ENCODE data around the gene LDLRAD4.

Gene LDLRAD4

DNA sequence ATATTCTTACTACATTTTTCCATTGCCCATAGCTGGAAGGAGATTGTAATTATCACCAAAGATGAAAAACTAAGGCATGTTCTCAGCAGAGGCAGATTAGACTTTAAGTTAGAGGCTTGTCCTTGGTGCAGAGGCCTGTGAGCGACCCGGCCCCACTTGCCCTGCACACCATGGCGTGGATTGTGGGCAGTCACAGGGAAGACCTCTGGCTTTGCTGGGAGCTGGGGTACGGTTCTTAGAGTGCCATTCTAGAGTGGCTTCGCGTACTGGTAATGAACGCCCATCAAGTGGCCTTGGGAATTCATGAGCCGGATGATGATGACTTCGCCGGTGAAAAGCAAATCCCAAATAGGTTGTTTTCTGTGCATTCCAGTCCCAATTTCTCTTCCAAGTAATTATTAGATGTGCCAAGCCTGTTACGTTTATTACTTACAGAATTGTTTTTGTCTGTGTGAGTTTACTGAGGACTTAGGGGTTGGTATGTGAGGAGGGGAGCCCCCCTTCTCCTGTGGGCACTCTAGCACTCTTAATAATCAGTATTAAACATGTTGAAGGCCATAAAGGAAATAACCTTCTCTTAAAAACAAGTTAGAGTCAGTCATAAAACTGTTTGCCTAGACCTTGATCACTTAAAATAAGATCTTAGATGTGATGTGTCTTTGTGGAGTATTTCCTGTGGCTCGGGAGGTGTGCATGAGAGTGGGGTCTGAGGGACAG, 90.6 kb downstream of the LDLRAD4 start:
- no peak for DNase-seq (ENCODE audit: low read depth)

DNA sequence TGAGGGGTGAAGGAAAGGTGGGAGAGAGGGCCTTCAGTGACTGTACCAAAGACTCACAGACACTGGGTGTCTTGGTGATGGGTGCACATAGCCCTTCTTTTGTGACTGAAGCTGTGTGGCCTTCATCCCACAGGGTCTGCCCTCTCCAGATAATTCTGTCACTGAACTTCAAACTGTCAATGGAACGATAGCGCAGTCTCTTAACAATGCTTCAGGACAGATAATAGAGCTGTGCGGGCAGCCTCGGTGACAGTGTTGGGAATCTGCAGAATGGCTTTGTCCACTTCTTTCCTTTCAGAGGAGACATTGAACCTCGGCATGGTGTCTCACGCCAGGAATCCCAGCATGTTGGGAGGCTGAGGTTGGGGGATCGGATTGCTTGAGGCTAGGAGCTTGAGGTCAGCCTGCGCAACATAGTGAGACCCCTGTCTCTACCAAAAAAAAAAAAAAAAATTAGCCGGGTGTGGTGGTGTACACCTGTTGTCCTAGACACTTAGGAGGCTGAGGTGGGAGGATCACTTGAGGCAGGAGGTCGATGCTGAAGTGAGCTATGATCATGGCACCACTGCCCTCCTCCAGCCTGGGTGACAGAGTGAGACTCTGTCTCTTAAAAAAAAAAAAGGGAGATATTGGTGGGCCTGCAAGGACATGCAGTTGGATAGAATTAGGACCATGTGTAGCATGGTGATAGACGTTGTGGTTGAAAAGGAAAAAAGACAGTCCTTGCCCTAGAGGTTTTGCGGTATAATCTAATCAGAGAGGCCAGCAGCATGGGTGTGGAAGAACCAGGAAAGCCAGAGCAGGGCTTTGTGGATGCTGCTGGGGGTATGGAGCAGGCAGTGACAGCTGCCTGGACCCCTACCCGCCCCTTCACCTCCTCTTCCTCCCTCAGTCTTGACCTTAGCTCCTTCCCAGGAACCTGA, 91.4 kb downstream of the LDLRAD4 start:
- no peak for DNase-seq (ENCODE audit: low read depth)

DNA sequence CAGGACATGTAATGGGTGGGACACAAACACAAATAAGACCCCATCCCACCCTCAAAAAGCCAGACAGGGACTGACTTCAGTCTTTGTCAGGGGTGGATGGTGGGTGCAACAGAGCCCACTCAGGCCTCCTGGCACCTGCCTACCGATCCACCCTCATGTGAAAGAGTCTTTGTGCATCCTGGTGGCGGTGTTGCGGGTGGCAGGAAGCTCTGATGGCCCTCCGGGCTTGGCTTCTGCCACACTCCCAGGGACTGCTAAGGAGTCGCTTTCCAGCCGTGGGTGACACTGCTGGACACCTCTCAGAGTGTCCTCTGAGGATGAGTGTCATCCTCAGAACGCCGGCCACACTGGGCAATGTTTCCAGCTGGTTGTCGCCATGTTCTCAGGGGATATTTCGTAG, 92.6 kb downstream of the LDLRAD4 start:
- no peak for DNase-seq (ENCODE audit: low read depth)

DNA sequence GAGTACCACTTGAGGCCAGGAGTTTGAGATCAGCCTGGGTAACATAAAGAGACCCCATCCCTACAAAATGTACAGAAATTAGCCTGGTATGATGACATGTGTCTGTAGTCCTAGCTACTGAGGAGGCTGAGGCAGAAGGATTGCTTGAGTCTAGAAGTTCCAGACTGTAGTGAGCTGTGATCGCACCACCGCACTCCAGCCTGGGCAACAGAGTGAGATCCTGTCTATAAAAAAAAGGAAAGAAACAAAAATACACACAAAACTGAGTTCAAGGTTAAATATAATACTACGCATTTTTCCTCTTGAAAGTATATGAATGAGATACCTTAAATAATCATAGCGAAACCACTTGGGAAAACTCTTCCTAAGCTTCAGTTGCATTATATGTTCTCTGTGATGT, 94.0 kb downstream of the LDLRAD4 start:
- no peak for DNase-seq (ENCODE audit: low read depth)

DNA sequence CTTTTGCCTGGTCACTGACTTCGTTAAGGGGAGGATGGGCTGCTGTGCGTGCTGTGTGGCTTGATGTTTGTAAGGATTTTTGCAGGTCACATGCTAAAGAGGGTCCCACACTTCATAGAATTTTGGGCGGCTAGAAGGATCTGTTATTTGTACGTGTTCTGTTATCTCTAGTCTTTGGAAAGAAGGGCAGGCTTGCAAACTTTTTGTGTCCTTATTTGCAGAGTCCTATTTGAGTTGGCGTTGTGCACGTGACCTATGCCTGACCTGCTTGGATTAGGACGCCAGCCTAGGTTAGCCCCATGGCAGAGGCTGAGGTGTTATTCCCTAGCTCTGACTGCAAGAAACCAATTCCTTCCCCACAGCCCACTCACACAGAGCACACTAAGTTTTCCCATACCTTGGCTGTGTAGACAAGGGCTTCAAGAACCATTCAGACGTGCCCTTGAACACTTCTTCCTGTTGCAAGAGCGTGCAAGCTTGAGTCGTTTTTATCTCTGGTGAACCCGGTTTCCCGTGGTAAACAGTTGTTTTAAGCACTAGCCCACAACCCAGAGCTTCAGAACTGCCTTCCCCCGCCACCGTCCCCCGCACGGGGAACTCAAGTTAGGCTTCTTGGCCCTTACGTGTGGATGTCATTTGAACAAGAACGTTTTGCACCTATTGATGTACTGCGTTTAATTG, 94.6 kb downstream of the LDLRAD4 start:
- DNase-seq (ENCODE audit: low read depth), result no peak

DNA sequence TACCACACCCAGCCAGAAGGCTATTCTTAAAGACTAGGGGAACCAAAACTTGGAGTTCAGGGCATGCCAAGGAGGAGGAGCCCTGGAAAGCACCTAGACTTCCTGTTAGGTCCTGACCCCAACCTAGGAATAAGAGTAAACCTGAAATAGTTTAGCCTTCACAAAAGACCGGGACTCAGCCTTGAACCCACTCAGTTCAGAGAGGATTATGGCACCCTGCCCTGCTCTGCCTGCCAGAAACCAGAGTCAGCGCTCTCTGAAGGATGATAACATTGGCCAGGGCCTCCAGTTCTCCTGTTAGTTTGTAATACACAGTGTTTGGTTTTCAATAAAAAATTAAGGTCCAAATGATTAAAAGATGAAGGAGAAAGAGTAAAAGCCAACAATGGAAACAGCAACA, 96.4 kb downstream of the LDLRAD4 start:
- DNase-seq (ENCODE audit: low read depth), result no peak

DNA sequence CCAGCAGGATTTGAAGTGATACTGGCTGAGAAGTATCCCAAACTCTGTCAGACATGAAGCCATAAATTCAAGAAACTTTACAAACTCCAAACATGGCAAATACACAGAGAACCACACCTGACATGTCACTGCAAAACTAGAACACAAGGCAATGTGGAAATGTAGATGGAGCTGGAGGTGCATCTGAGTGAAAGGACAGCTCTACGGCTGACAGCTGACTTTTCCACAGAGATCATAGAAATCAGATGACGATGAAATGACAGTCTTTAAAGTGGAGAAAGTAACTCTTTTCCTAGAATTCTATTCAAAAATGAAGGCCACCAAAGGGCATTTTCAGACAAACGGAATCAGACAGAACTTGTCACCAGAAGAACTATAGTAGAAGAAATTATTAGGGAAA, 97.5 kb downstream of the LDLRAD4 start:
- no peak for DNase-seq (ENCODE audit: low read depth)

DNA sequence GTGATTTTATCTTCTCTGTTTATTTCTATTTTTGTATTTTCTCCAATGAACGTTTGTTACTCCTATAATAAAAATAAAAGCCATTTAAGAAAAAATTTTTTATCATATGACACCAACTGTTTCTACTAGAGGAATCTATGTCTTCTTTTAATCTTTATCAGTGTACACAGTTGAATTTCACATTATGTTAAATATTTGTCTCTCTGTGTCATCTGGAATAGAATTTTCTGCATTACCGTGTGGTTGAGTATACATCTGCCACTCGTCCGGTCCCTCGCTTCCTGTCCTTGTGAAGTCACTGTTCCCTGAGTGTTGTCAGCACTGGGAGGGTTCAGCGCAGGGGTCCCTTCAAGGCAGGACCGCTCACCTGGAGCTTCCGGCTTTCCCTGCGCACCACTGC, 99.2 kb downstream of the LDLRAD4 start:
- no peak for DNase-seq (ENCODE audit: low read depth)

DNA sequence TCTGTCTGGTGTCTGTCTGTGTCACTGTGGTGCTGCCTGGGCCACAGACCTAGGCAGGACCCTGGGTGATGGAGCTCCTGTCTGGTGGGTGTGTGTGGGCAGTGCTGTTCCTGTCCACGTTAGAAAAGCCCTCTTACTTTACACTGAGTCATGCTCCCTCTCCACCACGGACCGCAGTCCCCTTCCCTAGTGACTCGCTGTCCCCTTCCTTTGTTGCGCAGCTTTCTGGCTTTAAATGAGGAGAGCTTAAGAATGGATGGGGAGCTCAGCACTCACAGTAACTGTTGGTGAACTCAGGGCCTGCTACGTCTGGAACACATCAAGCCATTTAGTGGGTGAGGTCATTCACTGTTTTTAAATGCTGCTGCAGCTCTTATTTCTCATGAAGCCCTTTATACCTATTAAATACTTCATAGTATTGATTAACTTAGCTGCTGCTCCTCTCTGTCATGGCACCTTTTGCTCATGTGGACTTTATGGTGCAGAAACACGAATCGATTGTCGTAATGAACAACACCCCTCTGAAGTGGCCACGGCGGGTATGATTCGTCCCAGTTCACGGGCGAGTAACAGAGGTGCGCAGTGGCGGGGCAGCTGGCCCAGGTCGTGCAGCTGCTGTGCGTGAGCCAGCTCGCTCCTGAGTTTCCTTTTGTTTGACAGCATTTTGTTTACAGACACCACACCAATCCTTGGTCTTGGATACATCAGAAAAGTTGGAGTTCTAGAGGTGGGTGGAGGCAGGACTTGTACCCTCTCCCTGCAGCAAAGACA, 100.4 kb downstream of the LDLRAD4 start:
- DNase-seq (ENCODE audit: low read depth), result no peak

DNA sequence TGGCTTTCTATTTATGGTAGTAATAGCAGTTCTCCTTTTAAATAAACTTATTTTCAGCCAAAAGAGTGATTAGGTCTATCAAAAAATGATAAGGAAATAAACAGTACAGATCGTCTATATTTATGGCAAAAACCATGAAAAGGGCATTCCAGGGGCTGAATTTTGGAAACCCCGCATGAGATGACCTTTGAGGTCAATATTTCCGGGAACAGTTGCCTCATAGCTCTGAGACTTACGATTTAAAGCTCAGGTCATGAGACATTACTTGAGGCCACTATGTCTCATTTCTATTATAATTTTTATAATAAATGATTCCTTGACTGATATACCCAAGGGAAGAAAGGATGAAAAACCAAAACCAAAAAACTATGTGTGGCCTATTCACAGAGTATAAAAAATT, 101.1 kb downstream of the LDLRAD4 start:
- DNase-seq (ENCODE audit: low read depth), result no peak

DNA sequence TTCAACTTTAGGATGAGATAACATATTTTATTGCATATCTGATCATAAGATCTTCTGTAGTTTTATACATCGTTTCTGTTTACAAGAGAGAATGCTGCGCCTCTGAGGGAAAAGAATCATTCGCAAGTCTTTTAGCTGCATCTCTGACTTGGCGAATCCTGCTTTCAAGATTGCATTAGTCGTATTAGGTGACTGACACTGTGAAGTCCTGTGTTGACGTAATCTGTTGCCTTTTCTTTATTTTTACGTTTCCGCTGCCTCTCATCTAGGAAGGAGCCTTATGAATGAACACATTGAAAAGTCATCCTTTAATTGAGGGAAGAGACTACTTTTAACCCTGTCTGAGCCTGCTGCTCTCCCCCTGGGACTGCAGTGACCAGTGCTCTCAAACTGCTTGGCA, 101.5 kb downstream of the LDLRAD4 start:
- DNase-seq (ENCODE audit: low read depth), result no peak

DNA sequence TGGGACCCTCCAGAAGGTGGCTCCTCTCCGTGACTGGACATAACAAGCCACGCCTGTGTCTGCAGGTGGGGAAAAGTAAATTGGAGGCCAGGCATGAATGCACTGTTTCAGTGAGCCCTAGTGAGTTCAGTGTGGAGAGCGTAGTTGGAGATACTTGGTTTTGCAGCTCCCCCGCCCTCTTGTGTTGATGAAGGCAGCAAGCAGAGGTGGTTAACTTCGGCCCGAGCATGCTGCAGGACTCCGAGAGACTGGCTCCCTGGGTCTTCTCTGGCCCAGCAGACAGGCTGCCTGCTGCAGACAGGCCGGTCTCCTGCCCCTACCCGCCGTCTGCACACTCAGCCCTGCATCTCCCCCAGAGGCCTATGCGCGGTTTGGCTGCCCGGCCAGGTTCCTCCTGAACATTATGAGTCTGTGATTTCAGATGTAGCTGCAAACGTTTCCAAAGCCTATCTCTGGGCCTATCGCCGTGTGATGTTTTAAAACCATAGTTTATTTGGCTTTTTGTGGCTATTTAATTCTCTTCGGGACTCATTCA, 102.4 kb downstream of the LDLRAD4 start:
- DNase-seq (ENCODE audit: low read depth), result no peak

DNA sequence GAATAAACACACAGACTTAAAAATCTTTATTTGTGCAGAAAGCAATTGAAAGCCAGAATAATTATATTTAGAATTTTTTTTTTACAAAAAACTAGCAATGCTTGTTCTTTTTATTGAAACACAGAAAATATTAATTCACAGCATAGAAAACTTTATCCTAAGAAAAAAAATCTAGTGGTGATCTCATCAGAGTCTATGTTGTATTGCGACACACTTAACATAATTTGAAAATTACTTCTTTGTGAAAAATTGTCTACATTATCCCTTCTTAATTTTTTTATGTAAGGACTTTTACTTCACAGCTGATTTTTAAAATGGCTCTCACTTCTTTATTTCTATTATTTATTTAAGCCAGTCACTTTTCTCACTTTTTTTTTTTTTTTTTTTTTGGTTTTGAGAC, 103.4 kb downstream of the LDLRAD4 start:
- no peak for DNase-seq (ENCODE audit: low read depth)

DNA sequence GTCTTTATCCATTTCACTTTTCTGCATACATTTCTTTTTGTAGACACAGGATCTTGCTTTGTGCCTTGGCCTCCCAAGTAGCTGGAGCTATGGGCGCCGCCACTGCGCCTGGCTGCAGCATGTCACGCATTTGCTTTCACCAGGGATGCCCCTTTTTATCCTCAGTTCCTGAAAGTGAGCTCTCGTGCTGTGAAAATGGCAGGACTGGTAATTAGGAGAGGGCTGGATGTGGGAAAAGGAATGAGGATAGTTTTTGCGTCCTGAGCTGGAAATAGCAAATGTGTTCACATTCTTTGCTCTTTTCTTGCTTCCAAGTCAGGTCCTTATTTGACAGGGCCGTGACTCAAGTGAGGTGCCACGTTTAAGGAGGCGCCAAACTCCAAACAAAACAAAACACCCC, 104.6 kb downstream of the LDLRAD4 start:
- DNase-seq (ENCODE audit: low read depth), result no peak

DNA sequence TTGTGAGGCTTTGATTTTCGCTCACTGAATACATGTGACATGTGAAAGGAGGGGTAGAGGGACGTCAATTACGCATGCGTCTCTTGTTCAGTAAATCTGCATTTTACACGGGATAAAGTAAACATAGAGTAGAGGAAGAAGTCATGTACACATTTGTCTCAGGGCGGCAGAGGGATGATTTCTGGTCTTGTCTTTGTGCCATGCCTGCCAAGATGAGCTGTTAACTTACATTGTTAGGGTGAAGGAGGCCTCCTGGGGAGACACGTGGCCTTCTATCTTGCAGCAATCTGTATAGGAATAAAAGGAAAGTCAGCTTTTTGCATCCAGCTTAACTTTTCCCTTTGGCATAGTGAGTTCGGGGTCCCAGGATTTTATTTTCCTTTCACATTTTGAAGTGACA, 106.3 kb downstream of the LDLRAD4 start:
- DNase-seq (ENCODE audit: low read depth), result no peak

DNA sequence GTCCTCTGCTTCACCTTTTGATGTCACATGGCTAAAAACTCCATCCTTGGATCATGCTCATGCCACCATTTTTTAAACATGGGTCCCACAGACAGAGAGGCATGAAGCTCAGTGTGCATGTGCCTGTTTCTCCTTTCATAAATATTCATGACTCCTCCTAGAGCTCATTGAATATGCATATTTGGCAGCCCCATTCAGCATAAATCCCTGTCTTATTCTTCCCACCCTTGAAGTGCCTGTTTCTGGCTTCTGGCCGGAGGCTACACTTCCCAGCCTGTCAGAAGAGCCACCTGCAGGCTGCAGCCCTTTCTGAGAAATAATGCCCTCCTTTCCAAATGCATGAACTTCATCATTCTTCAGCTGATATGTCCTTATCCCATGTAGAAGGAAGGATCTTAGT, 109.7 kb downstream of the LDLRAD4 start:
- no peak for DNase-seq (ENCODE audit: low read depth)

DNA sequence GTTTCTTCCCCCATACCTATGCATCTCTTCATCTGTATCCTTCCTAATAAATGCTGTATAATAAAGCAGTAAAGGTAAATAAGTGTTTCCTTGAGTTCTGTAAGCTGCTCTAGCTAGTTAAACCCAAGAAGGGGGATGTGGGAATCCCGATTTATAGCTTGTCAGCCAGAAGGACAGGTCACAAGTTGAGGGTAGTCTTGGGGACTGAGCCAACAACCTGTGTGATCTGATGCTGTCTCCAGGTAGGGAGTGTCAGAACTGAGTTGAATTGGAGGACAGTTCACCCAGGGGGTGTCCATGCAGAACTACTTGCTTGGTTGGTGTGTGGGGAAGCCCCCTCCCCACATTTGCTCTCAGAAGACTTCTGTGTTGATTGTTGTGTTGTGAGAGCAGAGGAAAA, 112.4 kb downstream of the LDLRAD4 start:
- no peak for DNase-seq (ENCODE audit: low read depth)

DNA sequence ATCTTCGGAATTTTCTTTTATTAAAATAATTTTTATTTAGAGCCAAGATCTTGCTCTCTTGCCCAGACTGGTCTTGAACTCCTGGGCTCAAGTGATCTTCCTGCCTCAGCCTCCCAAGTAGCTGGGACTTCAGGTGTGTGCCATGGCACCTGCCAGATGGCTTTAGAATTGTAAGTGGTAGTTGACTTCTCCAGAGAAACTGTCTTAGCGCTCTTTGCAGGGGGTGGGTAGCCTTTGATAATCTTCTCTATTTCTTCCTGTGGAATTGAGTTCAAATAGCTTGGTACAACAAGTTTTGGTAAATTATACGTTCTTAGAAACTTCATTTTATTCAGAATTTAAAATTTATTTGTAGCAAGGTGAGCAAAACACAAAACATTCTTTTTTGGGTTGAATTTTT, 113.3 kb downstream of the LDLRAD4 start:
- DNase-seq (ENCODE audit: low read depth), result no peak

DNA sequence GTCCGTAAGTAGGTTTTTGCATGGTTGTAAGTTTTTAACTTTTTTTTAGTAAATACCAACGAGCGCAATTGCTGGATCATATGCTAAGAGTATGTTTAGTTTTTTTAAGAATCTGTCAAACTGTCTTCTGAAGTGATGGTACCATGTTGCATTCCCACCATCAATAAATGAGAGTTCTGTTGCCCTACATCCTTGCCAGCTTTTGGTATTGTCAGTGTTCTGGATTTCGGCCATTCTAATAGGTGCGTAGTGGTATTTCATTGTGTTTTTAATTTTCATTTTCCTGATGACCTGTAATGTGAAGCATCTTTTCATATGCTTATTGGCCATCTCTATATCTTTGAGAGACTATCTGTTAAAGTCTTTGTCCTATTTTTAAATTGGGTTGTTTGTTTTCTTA, 114.3 kb downstream of the LDLRAD4 start:
- DNase-seq (ENCODE audit: low read depth), result no peak

DNA sequence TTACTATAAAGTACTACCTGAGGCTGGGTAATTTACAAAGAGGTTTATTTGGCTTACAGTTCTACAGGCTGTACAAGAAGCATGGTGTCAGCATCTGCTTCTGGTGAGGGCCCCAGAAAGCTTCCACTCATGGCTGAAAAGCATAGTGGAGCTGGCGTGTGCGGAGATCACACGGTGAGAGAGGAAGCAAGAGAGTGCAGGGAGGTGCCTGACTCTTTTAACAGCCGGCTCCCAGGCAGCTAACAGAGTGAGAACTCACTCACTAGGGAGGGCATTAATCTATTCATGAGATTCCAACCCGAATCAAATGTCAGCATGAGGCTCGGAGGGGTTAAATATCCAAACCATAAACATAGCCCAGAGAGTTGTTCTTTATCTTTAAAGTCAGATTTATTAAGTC, 117.3 kb downstream of the LDLRAD4 start:
- DNase-seq (ENCODE audit: low read depth), result no peak

DNA sequence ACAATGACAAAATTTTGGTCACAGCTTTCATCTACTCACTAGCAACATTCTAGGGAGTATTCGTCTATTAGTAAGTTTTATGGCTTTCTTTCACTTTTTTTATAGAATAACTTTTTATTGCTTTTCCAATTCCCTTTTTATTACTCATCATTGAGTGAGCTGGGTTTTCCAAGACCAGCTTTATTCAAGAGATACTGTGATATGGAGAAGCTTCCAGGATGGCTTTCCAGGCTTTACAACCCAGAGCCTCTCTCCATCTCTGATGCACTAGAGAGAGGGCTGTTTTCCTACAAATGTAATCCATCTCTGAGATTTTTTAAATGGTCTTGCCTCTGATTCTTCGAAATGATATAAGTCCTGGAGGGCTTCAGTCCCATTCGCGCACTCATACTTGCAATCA, 118.3 kb downstream of the LDLRAD4 start:
- DNase-seq (ENCODE audit: low read depth), result no peak

DNA sequence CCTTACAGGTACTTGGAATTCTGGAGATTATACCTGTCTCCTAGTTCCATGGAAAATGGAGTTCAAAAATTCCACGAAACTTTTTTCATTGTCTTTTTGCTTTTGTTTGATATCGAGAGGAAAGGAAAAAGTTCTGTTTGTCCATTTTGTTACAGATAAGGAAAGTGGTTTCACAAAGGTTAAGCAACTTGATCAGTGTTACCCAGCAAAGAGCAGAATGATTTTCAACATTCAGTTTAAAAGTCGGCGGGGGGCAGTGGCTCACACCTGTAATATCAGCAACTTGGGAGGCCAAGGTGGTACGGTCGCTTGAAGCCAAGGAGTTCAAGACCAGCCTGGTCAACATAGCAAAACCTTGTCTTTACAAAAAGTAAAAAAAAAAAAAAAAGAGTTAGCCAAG, 118.8 kb downstream of the LDLRAD4 start:
- no peak for DNase-seq (ENCODE audit: low read depth)

Data from activated T-cell treated with anti-CD3 and anti-CD28 coated beads for 48 hours (primary cell).